H9 (cell line): ENCODE measurements around the gene SARNP. TPM values are rescaled to one million over a fixed set of nuclear protein-coding genes. Genes with fewer than 3 reads are reported as not detected.

Experiments
- DNase-seq: peaks from one replicate; pipeline ENCODE4 v3.0.0-alpha.2; 2017
- H2AFZ ChIP-seq: one replicate; pipeline ENCODE4 v1.6.1; 2013; ENCODE audit warnings: mild to moderate bottlenecking, low read length, control low read depth, moderate library complexity
- H2AK5ac ChIP-seq: 2 replicates; pipeline ENCODE4 v1.6.1; 2013; ENCODE audit warnings: low read length, control low read depth, mixed read lengths; ENCODE audit not compliant: insufficient read length
- H2BK120ac ChIP-seq: one replicate; pipeline ENCODE4 v1.6.1; 2013; ENCODE audit warnings: low read depth, mild to moderate bottlenecking, low read length, control low read depth, inconsistent platforms; ENCODE audit not compliant: poor library complexity, severe bottlenecking
- H2BK12ac ChIP-seq: 2 replicates; pipeline ENCODE4 v1.6.1; 2013; ENCODE audit warnings: low read length, control low read depth, mixed read lengths, low read depth; ENCODE audit not compliant: insufficient read length
- H2BK15ac ChIP-seq: 2 replicates; pipeline ENCODE4 v1.6.1; 2013; ENCODE audit warnings: low read depth, low read length, control low read depth
- H2BK20ac ChIP-seq: one replicate; pipeline ENCODE4 v1.6.1; 2013; ENCODE audit warnings: low read depth, mild to moderate bottlenecking, low read length, control low read depth, inconsistent platforms; ENCODE audit not compliant: poor library complexity, severe bottlenecking
- H2BK5ac ChIP-seq: 2 replicates; pipeline ENCODE4 v1.6.1; 2013; ENCODE audit warnings: low read length, control low read depth, mixed read lengths; ENCODE audit not compliant: insufficient read length
- H3K14ac ChIP-seq: 2 replicates; pipeline ENCODE4 v1.6.1; 2013; ENCODE audit warnings: low read length, control low read depth; ENCODE audit not compliant: insufficient read depth
- H3K18ac ChIP-seq: 2 replicates; pipeline ENCODE4 v1.6.1; 2013; ENCODE audit warnings: low read depth, mild to moderate bottlenecking, mixed read lengths, low read length, control low read depth; ENCODE audit not compliant: insufficient read length
- H3K23ac ChIP-seq: 2 replicates; pipeline ENCODE4 v1.6.1; 2013; ENCODE audit warnings: low read length, control low read depth, mixed read lengths, low read depth; ENCODE audit not compliant: insufficient read length
- H3K23me2 ChIP-seq: 2 replicates; pipeline ENCODE4 v1.6.1; 2013; ENCODE audit warnings: low read depth, mild to moderate bottlenecking, mixed read lengths, low read length, control low read depth; ENCODE audit not compliant: insufficient read length, poor library complexity, severe bottlenecking
- H3K27ac ChIP-seq: 2 replicates; pipeline ENCODE4 v1.5.1; 2013; ENCODE audit warnings: low read length, control low read depth, mixed read lengths, low read depth; ENCODE audit not compliant: insufficient read length
- H3K27me3 ChIP-seq: 2 replicates; pipeline ENCODE4 v1.6.1; 2013; ENCODE audit warnings: low read length, control low read depth, inconsistent platforms; ENCODE audit not compliant: insufficient read depth
- H3K4ac ChIP-seq: 2 replicates; pipeline ENCODE4 v1.6.1; 2013; ENCODE audit warnings: low read depth, mild to moderate bottlenecking, control low read depth, inconsistent platforms, low read length, moderate library complexity
- H3K4me1 ChIP-seq: 2 replicates; pipeline ENCODE4 v1.6.1; 2013; ENCODE audit warnings: low read length, control low read depth, inconsistent platforms; ENCODE audit not compliant: insufficient read depth
- H3K4me2 ChIP-seq: 2 replicates; pipeline ENCODE4 v1.6.1; 2013; ENCODE audit warnings: low read length, control low read depth, mixed read lengths; ENCODE audit not compliant: insufficient read length, insufficient read depth
- H3K56ac ChIP-seq: 2 replicates; pipeline ENCODE4 v1.6.1; 2013; ENCODE audit warnings: low read depth, mild to moderate bottlenecking, mixed read lengths, low read length, control low read depth; ENCODE audit not compliant: insufficient read length
- H3K79me1 ChIP-seq: 2 replicates; pipeline ENCODE4 v1.6.1; 2013; ENCODE audit warnings: low read depth, mild to moderate bottlenecking, moderate library complexity, low read length, control low read depth, inconsistent platforms; ENCODE audit not compliant: insufficient read depth, poor library complexity, severe bottlenecking
- H3K79me2 ChIP-seq: 2 replicates; pipeline ENCODE4 v1.6.1; 2013; ENCODE audit warnings: low read length, control low read depth, inconsistent platforms; ENCODE audit not compliant: insufficient read depth
- H3K9ac ChIP-seq: 2 replicates; pipeline ENCODE4 v1.6.1; 2013; ENCODE audit warnings: low read length, control low read depth, mixed read lengths; ENCODE audit not compliant: insufficient read length; ENCODE audit errors: extremely low read depth
- H3K9me3 ChIP-seq: one replicate; pipeline ENCODE4 v1.6.1; 2013; ENCODE audit warnings: low read depth, low read length, inconsistent platforms; ENCODE audit not compliant: control insufficient read depth
- H3T11ph ChIP-seq: one replicate; pipeline ENCODE4 v1.6.1; 2013; ENCODE audit warnings: mild to moderate bottlenecking, low read length, control low read depth, inconsistent platforms
- H4K20me1 ChIP-seq: one replicate; pipeline ENCODE4 v1.6.1; 2013; ENCODE audit not compliant: control insufficient read depth, insufficient read length, insufficient read depth
- H4K5ac ChIP-seq: 2 replicates; pipeline ENCODE4 v1.6.1; 2013; ENCODE audit warnings: low read depth, mild to moderate bottlenecking, mixed read lengths, low read length, control low read depth; ENCODE audit not compliant: insufficient read length
- H4K8ac ChIP-seq: replicated peaks from 2 replicates; pipeline ENCODE4 v1.6.1; 2013; ENCODE audit warnings: low read length, control low read depth, mixed read lengths, low read depth; ENCODE audit not compliant: insufficient read length
- H4K91ac ChIP-seq: 2 replicates; pipeline ENCODE4 v1.6.1; 2013; ENCODE audit warnings: low read depth, mild to moderate bottlenecking, moderate library complexity, mixed read lengths, low read length, control low read depth; ENCODE audit not compliant: insufficient read length
- H3K27ac Mint-ChIP-seq, 3 experiments: 2 replicates in 2 of 3; 3 replicates in 1 of 3; pipeline ENCODE4 v1.8.0; 2020 to 2021; ENCODE audit warnings: mixed read lengths in 3 of 3, mild to moderate bottlenecking in 1 of 3, moderate library complexity in 1 of 3
- H3K27me3 Mint-ChIP-seq: 2 replicates; pipeline ENCODE4 v1.8.0; 2021; ENCODE audit warnings: low read depth, mild to moderate bottlenecking, moderate library complexity, mixed read lengths
- H3K36me3 Mint-ChIP-seq, 3 experiments: 2 replicates in 2 of 3; 3 replicates in 1 of 3; pipeline ENCODE4 v1.8.0; 2020 to 2021; ENCODE audit warnings: low read depth in 3 of 3, mixed read lengths in 3 of 3; ENCODE audit not compliant: insufficient read depth in 1 of 3
- H3K4me1 Mint-ChIP-seq, 2 experiments: 2 replicates each; pipeline ENCODE4 v1.8.0; 2020; ENCODE audit warnings: mixed read lengths in 2 of 2
- H3K4me3 Mint-ChIP-seq, 2 experiments: 2 replicates in 1 of 2; 3 replicates in 1 of 2; pipeline ENCODE4 v1.8.0; 2020 to 2021; ENCODE audit warnings: mild to moderate bottlenecking in 2 of 2, mixed read lengths in 2 of 2, moderate library complexity in 1 of 2
- H3K9me3 Mint-ChIP-seq, 2 experiments: 2 replicates in 1 of 2; 3 replicates in 1 of 2; pipeline ENCODE4 v1.8.0; 2020; ENCODE audit warnings: mild to moderate bottlenecking in 2 of 2, mixed read lengths in 2 of 2, moderate library complexity in 1 of 2
- WGBS: extraction: QIAGEN DNeasy Blood & Tissue Kit; methylation state at CpG from one replicate; pipeline ENCODE4 v1.1.7; 2013; ENCODE audit warnings: missing lambda C conversion rate, low lambda C conversion rate, mixed read lengths; ENCODE audit not compliant: insufficient read length; ENCODE audit errors: extremely low coverage; 5-methylcytosine and 5-hydroxymethylcytosine counted together
- total RNA-seq: library from RNA; stranded (reverse); gene quantifications from 2 replicates; pipeline ENCODE4 v1.2.1, GENCODE V29; 2021
- TF ChIP-seq, protein P1 (sequence below): fragments of 200-600 bp; sonication (generic); conservative IDR thresholded peaks from 3 replicates; pipeline ENCODE4 v1.8.0; 2021; ENCODE audit warnings: antibody characterized with exemption, mild to moderate bottlenecking

SARNP gene
- total RNA-seq, 1 experiment from 2014 or later = 127 TPM

DNA sequence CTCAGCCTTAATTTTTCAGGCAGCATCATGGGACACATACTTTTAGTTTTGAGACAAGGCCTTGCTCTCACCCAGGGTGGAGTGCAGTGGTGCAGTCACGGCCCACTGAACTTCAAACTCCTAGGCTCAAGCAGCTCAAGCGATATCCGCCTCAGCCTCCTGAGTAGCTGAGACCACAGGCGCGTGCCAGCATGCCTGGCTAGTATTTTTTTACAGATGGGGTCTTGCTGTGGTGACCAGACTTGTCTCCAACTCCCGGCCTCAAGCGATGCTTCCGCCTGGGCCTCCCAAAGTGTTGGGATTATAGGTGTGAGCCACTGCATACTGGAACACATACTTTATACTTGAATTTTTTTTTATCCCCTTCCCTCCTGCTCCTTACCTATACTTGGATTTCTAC lies 94.6 kb downstream of the SARNP start:
- Histone ChIP-seq H3K14ac (no peak overlapping the region), H2BK12ac (no peak overlapping the region), H3K4ac (no peak overlapping the region), H3T11ph (no peak overlapping the region), H3K56ac (no peak overlapping the region), H3K23ac (no peak overlapping the region), H3K9ac (no peak overlapping the region), H2AK5ac (no peak overlapping the region), H3K18ac (no peak overlapping the region), H3K23me2 (peaks cover 9% of the 10 kb centered on the region), H4K91ac (no peak overlapping the region), H4K20me1 (no peaks in the 10 kb centered on the region), H3K4me2 (no peak overlapping the region), H3K9me3 (no peaks in the 10 kb centered on the region), H2BK15ac (no peak overlapping the region), H4K8ac (no peak overlapping the region), H4K5ac (no peak overlapping the region), H2BK5ac (no peak overlapping the region), H3K27me3 (no peaks in the 10 kb centered on the region), H3K27ac (no peak overlapping the region), H2BK20ac (no peak overlapping the region), H2AFZ (no peak overlapping the region), H3K79me2 (peaks cover 7% of the 10 kb centered on the region; the same call in 1 of the 2 replicates), H3K79me1 (peaks cover 7% of the 10 kb centered on the region), H3K4me1 (peaks cover 9% of the 10 kb centered on the region; the same call in 1 of the 2 replicates), H2BK120ac (no peak overlapping the region)
- Mint-ChIP-seq H3K27me3 (no peaks in the 10 kb centered on the region), H3K36me3 (peaks cover 21 to 54% (median 46%) of the 10 kb centered on the region in 3 experiments; a peak in 6 of 7 replicates), H3K27ac (no peak overlapping the region), H3K4me3 (no peak overlapping the region; a peak in 1 of 5 replicates), H3K9me3 (no peaks in the 10 kb centered on the region; a peak in 1 of 5 replicates), H3K4me1 (peaks cover 37 to 40% of the 10 kb centered on the region in 2 experiments)
- no CpG with 5 or more reads among the region's 8 CpGs for WGBS
- TF ChIP-seq, protein P1, sequence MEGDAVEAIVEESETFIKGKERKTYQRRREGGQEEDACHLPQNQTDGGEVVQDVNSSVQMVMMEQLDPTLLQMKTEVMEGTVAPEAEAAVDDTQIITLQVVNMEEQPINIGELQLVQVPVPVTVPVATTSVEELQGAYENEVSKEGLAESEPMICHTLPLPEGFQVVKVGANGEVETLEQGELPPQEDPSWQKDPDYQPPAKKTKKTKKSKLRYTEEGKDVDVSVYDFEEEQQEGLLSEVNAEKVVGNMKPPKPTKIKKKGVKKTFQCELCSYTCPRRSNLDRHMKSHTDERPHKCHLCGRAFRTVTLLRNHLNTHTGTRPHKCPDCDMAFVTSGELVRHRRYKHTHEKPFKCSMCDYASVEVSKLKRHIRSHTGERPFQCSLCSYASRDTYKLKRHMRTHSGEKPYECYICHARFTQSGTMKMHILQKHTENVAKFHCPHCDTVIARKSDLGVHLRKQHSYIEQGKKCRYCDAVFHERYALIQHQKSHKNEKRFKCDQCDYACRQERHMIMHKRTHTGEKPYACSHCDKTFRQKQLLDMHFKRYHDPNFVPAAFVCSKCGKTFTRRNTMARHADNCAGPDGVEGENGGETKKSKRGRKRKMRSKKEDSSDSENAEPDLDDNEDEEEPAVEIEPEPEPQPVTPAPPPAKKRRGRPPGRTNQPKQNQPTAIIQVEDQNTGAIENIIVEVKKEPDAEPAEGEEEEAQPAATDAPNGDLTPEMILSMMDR = no peak
- no peak for DNase-seq
